NCI-H1417 treated with DMSO at 0.1 percent for 48 hours (cell line): ENCODE data around the gene NTMT1.

Experiments
- DNase-seq: peaks from one replicate; lab custom pipeline; 2025; lab: John Stamatoyannopoulos, UW

NTMT1 gene

DNA sequence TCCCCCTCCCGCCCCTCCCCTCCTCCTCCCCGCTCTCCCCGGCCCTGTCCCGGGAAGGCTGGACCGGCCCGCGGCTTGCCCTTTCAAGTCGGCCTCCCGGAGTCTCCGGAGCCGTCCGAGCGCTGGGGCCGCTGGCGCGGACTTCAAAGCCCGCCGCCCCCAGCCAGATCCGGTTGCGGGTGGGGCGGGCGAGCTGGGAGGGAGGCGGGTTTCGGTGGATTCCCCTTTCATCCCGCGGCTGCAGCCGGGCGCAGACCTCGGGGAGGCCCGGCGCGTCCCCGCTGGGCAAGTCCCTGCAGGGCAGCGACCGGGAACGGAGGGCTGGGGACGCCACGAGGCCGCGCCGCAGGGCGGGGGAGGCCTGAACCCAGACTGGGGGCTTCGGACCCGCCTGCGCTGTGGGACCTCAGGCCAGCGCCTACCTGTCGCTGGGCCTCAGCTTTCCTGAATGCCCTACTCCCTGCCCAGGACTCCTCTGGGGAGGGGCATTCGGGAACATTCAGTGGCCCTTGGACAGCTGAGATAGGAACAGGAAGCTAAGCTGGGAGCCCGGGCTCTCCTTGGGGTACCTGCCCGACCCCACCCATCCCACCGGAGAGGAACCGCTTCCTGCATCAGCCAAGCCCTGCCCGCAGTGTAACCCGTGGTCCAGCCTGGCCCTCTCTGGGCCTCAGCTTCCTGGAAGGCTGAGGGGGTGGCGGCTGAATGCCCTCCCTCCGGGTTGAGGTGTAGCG is 28.4 kb upstream of the NTMT1 start:
- no peak for DNase-seq

DNA sequence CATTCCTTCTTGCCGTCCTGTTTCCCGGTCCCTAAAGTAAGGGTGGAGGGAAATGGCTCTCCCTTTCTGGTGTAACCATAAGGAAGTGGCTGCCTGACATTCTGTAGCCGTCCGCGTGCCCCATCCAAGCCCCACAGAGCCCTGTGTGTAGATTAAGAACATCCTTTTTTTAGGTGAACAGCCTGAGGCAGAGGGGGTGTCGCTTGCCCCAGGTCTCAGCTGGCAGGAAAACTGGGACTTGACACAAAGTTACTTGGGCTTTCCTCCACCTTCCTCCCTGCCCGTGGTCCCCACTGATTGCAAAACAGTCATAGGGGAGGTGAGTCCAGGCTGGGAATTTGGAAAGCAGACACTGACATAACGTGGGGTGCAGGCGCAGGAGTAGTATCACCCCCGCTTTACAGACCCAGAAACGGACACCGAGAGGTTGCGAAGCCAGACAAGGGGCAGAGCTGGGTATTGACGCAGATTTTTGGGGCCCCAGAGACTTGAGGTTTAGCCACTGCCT is 27.8 kb upstream of the NTMT1 start:
- DNase-seq: no peak

DNA sequence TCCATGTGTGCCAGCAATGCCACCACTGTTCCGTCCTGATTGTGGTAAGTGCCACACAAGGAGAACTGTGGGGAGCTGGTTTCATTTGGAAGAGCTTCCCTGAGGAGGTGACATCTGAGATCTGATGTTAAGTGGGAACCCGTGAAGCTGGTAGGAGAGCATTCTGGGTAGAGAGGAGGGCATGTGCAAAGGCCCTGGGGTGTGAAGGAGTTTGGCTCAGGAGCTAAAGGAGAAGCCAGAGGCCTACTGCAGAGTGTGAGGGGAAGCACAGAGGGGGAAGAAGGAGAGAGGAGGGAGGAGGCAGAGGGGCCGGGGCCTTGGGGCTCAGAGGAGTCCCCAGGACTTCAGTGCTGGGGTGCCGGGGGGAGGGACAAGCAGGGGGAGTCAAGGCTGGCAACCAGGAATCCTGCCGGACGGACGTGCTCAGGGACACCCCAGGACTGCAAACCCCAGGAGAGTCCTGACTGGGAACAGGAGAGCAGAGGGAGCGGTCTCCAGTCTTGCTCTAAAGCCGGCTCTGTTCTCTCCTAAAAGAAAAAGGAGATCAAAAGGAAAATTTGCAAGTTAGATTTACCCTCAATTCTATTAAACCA is 24.8 kb upstream of the NTMT1 start:
- no peak for DNase-seq

DNA sequence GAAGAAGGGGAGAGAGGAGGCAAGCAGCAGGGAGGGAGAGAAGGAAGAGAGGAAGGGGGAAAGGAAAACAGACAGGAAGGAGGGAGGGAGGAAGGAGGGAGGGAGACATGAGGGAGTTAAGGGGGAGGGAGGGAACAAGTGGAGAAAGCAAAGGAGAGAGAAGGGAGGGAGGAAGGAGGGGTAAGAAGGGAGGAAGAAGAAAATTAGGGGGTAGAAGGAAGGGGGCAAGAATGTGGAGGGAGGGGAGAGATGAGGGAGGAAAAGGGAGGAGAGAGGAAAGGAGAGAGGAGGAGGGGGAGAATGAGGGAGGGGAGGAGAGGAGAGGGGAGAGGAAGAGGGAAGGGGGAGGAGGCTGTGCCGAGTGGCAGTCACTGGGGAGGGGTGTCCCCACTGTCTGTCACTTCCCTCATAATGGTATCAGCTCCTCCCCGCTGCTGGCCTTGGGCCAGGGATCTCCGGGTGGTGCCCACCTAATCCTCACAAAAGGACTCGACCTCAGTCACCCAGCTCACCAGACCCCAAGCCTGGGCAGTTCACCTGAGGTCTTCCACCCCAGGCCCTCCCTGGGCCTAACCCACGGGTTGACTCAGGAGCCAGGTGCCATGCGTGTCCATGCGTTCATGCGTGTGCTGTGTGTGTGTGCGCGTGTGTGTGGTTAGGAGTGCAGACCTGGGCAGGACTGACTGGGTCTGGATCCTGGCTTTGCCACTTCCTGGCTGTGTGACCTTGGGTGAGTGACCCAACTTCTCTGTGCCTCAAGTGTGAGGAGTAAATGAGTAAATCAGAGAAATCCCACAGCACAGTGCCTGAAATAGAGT is 23.2 kb upstream of the NTMT1 start:
- DNase-seq: no peak

DNA sequence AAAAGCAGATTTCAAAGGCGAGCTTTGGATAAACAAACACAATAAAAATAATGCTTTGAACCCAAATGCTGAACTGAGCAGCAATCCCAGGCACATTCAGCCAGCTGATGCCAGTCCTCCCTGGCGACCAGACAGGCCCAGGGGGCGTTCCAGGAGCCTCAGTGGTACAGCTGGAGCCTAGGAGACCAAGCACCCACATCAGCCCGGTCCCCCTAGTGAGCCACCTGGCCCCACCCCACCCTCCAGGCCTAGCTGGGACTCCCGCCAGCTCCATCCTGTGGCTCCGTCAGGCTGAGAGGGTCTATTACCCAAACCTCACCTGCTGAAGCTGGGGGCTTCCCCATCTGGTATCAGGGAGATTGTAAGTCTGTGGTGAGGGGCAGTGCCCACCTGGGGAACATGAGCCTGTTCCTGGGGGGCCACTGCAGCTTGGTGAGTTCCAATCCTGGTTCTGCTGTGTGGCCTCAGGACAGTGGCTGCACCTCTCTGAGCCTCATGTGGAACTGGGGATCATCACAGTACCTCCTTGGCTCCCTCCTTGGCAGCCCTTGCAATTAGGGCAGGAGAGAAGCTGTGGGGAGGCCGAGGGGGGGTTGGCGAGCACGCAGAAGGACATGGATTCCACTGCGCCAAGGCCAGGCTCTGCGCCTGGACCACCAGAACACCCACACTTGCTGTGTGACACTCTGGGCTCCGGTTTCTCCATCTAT is 21.8 kb upstream of the NTMT1 start:
- DNase-seq: no peak

DNA sequence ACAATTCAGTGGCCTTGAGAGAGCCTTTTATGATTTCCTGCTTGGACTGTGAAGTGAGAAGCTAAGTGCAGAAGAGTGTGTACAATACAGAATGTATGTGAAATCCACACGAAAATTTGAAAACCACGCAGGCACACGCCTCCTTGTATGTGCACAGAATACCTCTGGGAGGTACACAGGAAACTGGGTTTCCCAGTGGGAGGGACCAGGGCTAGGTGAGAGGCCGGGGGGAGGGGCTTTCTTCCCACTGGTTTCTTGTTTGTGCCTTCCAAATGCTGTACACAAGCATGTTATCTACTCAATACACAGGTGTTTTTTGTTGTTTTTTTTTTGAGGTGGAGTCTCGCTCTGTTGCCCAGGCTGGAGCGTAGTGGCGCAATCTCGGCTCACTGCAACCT is 21.2 kb upstream of the NTMT1 start:
- DNase-seq: no peak

DNA sequence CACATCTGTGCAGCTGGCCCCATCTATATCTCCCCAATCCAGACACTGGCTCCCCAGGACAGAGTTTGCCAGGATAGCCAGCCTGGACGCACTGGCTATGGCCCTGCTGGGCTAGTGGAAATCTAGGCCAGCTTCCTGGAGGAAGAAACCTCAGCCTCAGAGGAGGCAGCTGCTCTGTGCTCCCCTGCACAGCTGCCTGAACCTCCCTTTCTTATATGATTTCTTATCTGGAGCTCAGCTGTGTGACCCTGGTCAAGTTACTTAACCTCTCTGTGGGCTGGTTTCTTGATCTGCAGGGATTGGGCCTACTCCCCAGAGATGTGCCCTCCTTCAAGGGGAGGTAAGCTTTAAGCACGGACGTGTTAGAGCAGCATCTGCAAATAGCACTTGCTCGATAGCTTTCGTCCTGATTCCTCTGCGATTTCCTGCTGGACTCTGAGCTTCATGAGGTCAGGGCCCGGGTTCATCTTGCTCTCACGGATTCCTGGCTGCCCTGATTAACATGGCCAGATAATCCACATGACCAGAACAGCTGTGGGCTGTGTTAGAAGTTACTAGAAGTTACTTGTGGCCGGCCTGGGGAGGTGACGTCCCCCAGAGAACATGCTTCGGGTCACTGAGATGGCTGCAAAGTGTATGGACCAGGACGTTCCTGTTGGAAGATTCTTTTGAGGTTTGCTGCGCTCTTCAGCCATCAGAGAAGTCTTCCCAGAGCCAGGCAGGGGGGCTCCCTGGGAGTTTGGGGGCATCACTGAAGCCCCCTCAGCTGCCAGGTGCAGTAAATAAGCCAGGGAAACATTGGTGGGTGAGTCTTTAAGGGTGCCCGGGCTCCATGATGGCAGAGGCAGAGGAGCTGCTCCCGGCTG is 19.6 kb upstream of the NTMT1 start:
- DNase-seq: no peak

DNA sequence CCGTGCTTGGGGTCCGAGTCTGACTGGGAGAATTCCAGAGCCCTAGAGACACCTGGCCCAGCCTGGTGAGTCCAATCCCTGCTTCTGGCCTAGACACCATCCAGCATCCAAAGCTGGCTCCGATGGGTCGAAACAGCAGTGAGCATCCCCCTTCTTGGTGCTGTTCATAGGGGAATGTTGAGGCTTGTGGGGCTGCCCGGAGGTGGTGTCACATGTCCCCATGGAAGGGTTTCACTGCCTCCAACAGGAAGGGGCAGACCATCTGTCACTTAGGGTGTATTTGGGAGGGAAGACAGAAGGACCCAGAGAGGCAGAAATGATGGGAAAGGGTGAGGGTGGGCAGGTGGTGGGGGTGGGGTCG is 19.0 kb upstream of the NTMT1 start:
- DNase-seq: no peak

DNA sequence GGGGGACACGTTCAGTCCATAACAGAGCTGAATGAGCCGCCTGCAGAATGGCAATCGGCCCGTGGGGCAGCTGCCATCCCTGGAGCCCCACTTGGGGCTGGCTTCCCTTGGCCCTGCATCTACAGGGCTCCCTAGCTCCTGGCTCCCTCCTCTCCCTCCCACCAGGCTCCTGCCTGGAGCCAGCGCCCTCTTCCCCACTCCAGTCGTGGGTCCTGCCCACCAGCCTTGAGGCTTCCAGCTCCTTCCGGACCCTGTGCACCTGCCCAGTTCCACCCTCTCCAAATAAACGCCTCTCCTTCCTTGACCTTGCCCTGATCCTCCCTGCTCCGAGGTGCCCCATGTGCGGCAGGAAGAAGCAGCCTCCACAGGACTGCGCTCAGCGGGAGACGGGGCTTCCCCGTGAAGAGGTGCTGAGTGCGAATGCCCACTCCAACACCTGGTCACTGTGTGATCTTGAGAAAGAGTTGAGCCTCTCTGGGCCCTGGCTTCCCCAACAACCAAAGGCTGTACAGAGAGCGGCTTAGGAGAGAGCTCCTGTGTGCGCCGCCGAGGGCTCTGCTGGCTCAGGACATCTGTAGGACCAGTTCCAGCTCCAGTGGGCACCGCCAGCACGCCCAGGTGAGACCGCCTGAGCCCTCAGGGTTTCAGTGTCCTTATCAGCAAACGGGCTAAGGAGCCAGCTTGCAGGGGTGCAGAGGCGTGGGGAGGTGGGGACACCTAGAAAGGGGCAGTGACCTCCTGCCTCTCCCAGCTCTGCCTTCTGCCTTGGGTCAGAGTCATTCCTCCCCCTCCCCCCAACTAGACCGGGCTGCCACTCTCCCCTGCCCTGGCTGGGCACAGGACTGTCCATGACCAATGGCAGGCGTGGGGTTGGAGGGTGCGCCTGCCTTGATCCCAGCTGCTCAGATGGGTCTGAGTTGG is 17.1 kb upstream of the NTMT1 start:
- DNase-seq: no peak

DNA sequence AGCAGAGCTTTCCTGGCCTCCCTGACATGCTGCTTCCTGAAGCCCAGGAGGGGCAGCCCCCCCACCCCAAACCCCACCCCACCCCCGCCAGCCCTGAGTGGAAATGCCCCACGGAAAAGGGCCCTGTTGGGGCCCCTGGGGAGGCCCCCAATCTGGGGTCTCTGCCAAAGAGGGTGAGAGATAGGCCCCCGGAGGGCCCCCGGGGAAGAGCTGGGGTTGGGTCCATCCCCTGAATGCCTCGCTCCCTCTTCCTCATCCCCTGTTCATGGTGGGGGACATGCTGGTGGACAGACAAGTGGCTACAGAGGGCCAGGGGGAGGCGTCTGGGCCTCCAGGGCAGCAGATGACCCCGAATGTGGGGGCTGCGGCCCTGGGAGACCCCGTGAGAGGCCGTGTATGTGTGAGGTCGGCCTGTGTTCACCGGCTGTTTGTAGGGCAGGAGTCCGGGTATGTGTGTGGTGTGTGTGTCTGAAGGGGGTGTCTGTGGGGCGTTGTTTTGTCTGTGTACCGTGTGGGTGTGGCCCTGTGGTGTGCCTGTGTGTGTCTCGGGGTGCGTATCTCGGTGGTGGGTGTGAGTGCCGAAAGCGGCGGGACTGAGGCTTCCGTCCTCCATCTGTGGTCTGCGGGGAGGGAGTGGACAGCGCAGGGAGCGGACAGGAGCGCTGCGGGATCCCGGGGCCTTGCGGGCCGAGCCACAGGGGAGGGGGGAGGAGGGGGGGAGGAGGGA is 16.3 kb upstream of the NTMT1 start:
- DNase-seq: no peak

DNA sequence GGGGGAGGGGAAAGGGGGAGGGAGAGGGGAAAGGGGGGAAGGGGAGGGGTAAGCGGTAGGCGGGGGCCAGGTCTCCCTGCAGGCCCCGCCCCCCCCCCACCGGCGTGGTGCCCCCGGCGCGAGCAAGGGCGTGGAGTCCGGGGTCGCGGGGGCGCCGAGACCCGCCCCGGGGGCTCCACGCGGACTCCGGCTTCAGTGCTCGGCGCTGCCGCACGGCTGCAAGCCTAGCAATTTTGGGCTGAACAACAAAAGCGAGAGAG is 15.8 kb upstream of the NTMT1 start:
- no peak for DNase-seq

DNA sequence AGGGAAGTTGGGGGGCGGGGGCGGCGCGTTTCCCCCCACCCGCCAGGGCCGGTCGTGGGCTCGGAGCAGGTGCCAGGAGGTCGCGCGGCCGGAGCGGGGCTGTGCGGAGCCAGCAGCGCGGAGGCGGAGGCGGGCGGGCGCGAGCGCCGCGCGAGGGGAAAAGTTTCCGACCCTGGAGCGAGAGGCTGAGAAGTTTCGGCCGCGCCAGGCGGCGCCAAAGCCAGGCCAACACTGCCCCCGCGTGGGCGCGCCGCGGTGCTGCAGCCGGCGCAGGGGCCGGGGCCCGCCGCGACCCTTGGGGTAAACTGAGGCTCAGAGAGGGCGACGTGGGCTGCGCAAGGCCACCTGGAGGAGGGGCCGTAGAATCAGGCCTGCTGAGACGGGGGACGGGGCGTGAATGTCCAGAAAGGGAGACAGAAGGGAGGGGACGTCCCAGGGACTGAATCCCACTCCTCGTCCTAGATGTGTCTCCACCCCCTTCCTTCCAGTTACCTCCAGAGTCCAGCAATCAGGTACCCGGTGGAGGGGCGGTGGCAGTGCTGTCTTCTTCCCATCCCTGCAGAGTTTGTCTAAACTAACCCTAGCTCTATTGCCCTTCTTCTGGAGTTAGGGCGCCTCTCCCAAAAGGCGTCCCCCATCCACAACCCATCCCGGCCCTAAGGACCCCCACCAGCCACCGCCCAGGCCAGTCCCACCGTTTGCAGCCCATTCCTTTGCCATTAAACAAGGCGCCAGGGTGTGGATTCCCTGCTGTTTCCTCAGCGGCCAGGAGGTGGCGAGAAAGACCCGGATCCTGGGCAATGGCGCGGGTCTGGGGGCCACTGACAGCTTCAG is 15.3 kb upstream of the NTMT1 start:
- DNase-seq: no peak

DNA sequence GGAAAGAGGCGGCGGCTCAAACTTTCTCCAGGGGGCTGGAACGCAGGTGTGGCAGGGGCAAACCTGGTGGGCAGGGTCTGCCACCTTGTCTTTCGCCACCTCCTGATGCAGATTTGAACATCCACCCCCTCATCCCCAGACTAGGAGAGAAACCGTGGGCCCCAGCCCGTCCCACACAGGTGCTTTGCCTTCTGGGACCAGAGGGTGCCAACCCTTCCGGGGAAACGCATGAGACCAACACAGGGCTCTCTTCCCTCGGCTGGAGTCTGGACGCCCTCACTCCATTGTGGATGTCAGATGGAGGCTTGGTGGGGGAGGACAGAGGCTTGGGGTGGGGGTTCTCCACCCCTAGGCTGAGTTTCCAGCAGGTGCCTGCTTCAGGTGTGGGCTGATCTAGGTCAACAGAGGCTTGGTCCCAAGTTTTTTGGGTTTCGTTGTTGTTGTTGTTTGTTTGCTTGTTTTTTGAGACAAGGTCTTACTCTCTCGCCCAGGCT is 14.6 kb upstream of the NTMT1 start:
- DNase-seq: no peak

DNA sequence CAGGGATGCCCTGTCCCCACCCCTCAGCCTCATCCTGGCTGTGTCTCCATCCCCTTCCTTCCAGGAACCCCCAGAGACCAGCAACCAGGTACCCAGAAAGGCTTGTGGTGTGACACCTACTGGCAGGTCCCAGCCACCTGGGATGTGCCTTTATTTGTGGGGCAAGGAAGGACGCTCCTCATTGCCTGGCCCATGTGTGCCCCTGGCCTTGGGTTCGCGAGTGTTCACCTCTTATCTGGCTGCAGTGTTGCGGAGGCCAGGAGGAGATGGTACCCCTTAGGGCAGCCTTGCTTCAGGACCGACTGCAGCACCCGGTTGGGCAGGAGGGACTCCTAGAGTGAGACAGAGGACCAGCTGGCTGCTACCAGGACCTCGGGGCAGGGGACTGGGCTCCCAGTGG is 13.8 kb upstream of the NTMT1 start:
- DNase-seq: no peak

DNA sequence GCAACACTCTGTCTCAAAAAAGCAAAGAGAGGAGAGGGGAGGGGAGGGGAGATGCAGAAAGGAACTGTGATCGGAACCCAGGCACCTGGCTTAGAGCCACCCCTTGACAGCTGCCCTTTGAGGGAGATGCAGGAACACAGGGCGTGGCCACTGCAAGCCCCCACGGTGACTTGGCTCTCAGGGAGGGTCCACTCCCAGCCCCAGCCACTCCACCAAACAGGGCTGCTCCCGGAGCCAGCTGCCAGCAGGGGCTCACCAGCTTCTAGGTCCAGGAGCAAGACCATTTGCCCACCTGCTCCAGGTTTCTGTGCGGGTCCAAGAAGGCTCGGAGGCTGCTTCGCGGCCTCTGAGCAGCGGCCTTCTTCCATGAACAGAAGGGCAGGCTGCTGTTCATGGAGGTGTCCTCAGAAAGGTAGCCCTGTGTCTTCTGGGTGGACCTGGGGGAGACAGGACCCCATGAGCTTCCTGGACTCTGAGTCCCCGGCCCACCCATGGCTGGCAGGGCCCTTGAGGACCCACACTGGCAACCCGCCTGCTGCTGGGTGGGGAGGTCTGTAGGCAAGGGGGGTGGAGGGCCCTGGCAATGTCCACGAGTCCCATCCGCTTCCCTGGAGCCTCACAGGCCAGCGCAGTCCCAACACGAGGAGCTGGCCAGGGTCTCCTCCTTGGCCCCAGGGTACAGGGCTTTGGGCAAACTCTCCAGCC is 13.0 kb upstream of the NTMT1 start:
- DNase-seq: no peak

DNA sequence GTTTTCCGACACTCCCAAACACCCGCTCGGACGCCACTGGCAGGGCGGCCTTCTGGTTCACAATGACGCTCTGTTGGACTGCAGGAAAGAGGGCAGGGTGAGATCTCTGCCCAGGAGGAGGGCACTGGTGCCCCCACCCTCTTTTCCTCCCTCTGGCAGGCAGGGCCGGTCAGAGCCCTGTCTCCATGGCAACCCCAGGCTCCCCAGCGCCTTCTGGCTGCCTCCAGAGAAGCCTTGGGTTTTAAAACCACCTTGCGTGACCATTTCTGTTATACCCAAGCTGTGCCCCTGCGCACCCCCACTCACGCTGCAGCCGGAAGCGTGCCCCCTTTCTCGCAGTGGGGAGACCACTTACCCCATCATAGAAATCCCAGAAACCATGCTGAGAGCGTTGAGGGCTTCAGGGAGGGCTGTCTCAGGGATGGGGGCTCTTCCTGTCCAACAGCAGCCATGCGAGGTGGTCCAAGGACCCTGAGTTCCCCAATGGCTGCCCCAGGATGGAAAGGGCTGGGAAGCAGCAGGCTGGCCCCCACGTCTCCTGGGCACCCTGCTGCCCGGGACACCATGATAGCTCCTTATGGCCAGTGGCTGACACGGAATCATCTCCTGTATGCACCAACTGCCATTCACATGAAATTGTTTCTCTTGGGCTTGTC is 12.3 kb upstream of the NTMT1 start:
- no peak for DNase-seq

DNA sequence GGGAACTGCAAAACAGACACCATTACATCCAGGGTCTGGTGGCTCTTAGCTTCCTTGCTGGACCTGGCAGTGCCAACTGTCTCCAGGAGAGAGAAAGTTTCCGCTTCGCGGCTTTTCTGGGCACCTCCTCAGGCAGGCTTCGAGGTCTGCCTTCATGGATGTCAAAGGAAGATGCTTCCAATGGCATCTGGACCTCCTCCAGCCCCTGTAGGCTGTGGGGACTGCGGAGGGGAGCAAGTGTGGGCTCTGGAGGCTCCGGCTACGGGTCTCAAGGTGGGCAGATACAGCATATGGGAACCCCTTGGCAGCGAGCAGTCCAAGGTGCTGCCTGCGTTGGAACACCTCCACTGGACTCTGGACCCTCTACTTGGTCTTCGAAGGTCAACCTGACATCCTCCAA is 11.0 kb upstream of the NTMT1 start:
- no peak for DNase-seq
